ENCODE results near the gene FANCC.

The FANCC gene, protein sequence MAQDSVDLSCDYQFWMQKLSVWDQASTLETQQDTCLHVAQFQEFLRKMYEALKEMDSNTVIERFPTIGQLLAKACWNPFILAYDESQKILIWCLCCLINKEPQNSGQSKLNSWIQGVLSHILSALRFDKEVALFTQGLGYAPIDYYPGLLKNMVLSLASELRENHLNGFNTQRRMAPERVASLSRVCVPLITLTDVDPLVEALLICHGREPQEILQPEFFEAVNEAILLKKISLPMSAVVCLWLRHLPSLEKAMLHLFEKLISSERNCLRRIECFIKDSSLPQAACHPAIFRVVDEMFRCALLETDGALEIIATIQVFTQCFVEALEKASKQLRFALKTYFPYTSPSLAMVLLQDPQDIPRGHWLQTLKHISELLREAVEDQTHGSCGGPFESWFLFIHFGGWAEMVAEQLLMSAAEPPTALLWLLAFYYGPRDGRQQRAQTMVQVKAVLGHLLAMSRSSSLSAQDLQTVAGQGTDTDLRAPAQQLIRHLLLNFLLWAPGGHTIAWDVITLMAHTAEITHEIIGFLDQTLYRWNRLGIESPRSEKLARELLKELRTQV

DNA sequence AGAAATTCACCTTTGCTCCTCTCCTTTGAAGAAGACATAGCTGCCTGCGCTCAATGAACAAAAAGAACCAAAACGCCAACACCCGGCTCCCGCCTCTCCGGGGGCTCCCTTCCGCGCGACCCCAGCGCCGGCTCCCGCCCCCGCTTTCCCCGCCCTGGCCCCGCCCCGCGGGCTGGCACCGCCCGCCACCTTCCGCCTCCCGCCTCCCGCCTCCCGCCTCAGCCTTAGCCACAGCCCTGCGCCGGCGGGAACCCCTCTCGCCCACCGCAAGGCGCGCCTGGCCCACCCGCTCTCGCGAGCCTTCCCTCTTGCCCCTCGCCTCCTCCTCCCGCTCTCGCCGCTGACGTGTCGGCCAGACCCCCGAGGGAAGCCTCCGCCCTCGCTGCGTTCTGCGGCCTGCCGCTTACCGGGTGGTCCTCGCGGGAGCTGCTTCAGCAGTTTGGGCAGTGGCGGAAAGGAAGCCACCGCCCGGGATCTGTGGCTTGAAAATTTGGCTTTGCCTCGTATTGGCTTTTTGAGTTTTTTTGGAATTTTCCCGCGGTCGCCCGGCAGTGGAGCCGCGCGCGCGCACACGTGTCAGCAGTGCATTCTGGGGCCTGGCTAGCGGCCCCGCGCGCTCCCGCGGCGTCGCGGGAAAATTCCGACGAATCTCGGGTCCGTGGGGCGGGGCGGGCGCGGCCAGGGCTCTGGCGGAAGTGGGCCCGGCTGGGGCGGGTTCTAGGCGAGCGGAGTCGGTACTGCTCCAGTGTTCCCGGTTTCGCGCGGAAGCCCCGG is at the start of gene FANCC:
Gene FANCC, minus strand, starts transcription at position 591 of the 774 bp plus-strand sequence. CDS start 68,418 bp downstream, outside the sequence.
- DNase-seq (ENCODE audit: low read depth), result peak; percentile 67

DNA sequence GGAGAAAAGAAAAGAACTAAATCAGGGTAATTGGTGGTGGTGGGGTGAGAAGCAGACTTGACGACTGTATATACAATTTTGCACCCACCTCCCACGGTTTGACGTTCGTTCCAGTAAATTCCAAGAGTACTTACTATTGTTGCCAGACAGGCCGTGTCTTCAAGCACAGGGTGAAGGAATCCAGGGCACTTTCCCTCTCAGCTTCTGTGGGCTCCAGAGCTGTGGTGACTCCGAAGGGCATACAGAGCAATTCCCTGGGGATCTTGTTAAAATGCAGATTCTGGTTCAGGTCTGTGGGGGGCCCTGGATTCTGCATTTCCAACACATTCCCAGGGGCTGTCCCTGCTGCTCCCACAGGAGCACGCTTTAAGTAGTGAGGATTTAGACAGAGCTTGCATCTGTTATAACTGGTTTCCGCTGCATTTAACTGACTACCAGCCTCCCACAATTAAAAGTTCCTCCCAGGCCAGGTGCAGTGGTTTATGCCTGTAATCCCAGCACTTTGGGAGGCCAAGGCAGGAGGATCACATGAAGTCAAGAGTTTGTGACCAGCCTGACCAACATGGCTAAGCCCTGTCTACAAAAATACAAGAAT is 49.3 kb upstream of the FANCC start:
- DNase-seq (ENCODE audit: low read depth), result no peak

DNA sequence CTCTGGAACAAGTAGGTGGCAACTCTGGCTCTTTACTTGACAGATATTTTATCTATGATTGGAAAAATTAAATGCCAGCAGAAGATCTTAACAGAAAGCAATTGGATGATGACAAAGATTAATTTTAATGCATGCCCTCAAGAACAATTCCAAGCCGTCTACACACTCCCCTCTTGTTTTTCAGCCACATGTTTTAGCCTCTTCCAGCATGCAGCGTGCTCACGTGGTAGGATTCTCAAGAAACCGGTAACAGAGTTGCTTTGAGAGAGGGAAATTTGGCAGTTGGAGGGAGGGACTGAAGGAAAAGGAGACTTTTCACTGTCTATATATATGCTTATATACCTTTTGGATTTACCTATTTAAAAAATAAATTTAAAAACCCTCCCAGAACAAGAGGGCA is 48.3 kb upstream of the FANCC start:
- DNase-seq (ENCODE audit: low read depth), result no peak

DNA sequence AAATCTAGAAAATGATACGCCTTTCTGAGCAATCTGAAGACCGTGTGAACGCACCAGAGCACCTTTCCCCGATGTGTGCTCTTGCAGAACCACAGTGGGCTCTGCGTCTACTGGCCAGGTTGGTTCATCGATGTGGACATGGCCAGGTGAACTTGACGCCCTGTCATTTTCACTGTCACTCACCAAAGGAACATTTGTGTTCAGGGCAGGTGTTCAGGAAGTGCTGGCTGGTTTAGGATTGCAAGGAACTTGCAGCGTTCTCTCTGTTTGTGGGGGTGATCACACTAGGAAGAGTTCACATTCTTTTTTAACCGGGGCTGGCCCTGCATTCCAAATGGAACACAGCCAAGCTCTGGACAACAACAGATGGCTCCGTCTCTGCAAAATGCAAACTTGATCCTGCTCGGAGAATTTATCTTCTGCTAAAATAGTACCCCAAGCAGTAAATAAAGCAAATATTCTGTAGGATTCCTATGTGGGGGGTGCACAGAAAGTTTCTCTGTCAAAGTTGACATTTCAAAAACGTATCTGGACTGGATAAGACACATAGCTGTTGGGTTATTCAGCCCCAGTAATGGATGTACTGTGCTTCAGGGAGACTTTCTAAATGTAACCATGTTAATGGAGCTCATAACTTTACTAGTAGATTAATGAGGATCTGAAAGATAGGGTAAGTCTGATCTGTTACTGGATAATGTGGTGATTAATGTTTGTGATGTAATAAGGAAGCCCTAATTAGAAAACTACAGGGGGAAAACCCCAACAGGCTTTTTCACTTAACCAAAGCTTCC is 45.7 kb upstream of the FANCC start:
- no peak for DNase-seq (ENCODE audit: low read depth)

DNA sequence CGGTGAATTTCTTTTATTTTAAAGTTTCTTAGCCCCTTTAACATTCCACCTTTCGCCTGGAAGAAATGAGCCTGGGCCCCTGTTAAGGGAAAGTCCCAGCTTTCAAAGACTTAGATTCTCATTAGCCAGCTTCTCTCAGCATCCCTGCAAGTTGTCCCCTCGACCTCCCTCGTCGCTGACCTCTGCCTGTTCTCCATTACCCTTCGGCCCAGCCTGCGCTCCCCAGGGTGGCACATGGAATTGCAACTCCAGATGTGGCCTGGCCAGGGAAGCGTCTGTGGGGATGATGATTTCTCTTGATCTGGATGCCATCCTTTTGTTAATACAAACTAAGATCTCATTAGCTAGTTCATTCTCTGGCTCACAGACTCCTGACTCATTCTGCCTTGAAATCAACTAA is 43.4 kb upstream of the FANCC start:
- DNase-seq (ENCODE audit: low read depth), result no peak

DNA sequence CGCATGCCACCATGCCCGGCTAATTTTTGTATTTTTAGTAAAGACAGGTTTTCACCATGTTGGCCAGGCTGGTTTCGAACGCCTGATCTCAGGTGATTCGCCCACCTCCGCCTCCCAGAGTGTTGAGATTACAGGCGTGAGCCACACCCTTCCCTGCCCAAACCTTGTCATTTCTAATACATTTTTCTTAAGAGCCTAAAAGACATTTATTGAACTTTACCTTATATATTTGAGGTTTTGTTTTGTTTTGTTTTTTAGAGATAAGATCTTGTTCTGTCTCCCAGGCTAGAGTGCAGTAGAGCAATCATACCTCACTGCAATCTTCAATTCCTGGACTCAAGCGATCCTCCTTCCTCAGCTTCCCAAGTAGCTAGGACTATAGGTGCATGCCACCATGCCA is 39.8 kb upstream of the FANCC start:
- DNase-seq (ENCODE audit: low read depth), result no peak

DNA sequence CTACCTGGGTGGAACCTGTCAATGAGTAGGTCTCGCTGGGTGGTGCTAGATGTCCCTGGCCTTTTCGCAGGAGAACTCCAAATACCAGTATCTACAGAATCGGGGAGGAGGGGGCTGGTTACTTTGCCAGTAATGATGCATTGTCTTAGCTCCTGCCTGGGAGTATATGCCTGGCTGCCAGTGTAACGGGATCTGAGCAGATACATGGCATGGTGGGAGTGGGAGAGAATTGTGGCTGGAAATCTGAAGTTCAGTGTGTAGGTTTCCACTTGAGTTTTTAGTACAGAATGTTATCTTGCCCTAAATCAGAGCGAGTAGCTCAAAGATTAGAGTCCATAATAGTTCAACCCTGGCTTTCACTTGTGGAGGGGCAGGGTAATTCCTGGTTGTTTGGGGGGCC is 38.0 kb upstream of the FANCC start:
- no peak for DNase-seq (ENCODE audit: low read depth)

DNA sequence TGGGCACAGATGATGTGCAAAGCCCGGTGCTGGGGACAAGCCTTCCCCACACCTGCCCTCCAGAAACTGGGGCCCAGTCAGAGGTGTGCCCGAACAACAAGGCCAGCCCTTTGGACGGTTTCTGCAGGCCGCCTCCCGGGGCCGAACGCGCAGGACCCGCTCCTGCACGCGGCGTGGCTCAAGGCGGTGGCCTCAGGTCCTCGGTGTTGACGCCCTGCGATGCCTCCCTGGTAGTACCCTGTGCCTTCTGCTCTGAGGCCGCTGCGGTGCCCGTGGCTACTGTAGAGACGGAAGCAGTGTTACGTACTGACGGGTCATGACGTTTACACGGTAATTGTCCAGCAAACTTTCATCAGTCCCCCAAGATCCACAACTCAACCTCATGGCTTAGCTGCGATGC is 33.5 kb upstream of the FANCC start:
- no peak for DNase-seq (ENCODE audit: low read depth)

DNA sequence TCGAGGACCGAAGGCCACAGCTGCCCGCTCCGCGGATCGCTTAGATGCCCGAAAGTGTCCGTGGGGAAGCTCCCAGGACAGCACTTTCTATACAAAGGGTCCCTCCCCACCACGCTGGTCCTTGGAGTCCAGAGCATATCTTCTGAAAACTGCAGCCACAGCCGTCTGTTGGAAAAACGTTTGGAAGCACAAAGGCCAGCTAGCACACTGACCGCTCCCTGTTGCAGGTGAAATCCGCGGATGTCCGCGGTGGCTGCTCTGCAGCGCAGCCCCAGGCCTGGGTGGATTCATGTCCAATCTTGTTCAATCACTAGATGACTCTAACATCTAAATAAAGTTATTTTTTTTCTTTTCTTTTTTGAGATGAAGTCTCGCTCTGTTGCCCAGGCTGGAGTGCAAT is 32.8 kb upstream of the FANCC start:
- DNase-seq (ENCODE audit: low read depth), result no peak

DNA sequence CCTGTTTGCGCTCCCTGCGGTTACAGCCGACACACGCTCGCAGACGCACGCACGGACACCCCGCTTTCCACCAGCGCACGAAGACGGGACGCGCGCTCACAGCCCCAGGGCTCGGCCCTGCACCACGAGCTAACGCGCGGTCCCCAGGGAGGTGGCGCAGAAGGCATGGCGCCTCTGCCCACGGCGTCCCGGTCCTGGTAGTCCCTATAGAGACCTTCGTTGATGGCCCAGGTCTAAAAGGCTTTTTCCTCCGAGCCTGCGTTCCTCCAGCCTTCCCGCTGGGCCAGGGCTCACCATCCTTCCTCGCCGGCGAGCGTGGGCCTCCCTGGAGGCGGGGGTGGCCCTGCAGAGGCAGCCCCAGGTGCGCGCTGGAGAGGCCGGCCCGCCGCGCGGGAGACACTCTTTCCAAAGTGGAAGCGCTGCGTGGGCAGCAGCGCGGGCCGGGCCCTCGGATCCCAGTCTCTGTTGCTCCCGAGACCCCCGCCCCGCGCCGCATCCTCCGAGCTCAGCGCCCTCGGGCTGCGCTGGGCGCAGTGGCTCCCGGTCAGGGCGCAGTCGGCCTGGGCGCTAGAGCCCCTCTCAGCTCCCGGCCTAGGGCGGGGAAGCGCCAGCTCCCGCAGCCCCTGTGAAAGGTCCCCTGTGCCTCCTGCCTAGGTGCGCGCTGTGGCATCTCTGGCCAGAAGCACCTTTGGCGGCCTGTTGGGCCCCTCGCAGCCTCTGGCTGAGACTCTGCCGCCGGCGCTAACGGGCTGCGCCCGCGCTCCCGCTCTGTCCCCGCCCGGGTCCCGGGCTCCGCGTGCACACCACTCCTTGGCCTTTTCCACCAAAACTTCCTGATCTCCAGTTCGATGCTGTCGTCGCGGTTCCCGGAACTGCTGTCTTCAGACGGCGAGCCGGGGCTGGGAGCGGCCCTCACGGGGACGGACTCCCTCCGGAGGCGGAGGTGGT is 31.9 kb upstream of the FANCC start:
- DNase-seq (ENCODE audit: low read depth), result no peak

DNA sequence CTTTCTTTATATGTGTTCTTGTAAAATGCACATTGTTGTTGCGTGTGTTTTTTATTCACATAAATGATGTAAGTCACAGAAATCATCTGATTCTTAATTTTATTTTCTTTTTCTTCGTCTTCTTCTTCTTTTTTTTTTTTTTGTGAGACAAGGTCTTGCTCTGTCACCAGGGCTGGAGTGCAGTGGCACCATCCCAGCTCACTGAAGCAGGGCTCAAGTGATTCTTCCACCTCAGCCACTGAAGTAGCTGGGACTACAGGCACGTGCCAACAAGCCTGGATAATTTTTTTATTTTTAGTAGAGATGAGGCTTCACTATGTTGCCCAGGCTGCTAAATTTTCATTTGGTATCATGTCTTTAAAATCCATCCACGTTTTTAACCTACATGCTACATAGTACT is 28.5 kb upstream of the FANCC start:
- no peak for DNase-seq (ENCODE audit: low read depth)

DNA sequence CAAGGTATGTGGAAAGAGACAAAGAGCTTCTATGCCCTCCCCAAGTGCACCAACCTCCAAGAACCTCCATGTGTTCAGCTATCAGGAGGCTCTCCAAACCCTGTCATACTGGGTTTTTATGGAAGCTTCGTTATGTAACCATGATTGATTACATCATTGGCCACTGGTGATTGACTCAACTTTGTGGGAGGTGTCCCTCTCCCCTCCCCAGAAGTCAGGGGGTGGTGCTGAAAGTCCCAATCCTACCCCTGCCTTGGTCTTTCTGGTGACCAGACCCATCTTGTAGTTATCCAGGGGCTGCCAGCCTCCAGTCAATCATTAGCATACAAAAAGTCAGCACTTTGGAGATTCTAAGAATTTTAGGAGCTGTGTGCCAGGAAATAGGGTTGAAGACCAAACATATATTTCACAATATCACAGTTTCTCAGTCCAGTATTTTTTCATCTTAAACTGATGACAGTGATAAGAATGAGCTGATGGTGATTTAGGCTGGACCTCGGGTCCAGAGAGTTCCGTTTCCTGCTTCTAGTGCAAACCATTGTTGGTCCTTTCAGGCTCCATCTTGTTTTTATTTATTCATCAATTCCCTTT is 27.3 kb upstream of the FANCC start:
- no peak for DNase-seq (ENCODE audit: low read depth)

DNA sequence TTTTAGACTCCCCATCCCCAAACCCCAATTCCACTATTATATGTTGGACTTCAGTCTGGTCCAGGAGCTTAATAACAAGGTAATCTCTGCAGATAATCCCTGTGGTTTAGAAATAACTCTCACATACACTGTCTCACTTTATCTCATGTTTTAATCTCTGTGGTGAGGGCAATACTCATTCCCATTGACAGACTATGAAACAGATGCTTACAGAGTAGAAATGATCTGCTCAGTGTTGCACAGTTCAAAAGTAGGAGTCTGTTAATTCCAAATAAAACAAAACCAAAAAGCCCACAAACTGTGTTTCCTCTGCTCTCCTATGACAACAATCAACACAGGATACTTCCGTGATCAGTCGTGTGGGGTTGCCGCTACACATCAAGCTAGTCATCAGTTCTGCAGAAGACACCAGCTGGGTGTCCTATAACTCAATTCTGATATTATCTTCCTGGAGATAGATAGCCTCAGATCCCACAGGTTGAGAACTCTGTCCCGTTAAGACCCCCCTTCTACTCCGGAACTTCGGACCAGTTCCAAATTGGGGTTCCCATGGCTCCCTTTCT is 26.3 kb upstream of the FANCC start:
- no peak for DNase-seq (ENCODE audit: low read depth)

DNA sequence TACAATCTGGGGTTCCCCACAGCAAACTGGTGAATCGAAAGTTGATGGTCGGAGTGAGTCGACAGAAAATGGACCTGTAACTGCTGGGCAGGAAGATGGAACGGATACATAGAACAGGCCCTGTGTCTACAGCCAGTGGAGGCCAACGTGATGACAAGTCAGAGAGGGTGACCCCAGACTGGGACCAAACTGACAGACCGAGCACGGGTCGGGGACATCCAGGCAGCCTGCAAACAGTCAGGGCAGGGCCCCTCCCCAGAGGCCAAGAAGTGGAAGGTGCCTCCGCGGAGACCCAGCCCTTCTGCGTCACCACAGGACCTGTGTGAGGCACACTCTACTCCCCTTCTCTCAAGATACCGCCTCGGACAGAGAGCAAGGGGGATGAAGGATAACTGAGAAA is 25.1 kb upstream of the FANCC start:
- no peak for DNase-seq (ENCODE audit: low read depth)

DNA sequence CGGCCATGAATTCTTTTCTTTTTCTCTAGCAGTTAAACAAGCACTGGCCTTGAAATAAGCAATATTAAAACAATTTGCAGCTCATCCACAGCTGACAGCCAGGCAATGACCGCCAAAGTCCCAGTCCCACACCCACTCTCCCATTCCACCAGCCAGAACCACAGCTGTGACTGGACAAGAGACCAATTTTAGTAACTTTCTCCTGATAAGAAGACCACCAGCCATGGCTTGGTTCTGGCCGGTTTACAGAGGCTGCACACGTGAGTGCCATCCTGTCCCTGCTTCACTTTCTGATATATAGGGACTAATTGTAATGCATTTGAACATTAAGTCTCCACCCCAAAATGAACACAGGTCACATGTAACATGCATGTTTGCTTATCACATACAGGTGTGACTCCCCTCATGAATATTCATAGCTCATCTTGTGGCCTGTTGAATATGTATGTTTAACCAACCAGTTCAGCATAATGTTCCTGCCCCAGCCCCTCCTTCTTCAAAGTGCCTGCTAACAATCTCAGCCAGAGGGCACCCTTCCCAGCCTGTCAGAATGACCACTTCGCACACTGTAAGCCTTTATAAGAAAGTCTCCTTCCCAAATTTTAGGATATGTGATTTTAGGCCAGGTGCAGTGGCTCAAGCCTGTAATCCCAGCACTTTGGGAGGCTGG is 23.9 kb upstream of the FANCC start:
- DNase-seq (ENCODE audit: low read depth), result no peak

DNA sequence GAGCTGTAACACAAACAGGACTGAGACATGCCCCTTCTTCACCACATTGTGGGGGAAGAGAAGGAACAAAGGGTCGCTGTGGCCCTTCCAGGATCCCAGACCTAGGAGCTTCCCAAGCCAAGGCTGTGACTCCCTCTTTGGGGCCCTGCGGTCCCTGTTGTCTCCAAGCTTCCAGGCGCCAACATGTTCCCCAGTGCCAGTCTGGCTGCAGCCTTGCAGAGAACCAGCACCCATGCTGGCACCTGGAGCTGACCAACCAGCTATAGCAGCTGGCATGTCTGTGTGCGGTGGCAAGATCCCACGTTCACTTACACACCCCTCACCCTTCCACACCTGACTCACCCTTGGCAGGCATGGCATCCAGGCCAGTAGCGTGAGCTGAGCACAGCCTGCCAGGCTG is 20.7 kb upstream of the FANCC start:
- DNase-seq (ENCODE audit: low read depth), result no peak

DNA sequence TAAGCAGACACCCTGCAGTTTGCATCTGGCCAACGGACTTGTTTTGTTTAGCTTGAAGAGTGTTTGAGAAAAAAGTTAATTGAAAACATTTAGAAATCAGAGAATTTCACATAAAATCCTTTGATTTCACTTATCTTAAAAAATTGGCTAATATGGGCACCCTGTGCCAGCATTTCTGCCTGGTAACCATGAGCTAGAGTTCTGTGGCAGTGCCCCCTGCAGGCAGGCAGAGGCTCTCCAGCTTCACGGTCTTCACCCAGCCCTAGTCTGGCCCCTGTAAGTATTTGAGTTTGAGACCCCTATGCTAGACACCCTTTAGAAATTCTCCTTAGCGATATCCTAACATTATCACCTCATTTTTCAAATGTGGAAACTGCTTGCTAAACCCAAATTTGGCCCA is 18.8 kb upstream of the FANCC start:
- peak; percentile 9 for DNase-seq (ENCODE audit: low read depth)

DNA sequence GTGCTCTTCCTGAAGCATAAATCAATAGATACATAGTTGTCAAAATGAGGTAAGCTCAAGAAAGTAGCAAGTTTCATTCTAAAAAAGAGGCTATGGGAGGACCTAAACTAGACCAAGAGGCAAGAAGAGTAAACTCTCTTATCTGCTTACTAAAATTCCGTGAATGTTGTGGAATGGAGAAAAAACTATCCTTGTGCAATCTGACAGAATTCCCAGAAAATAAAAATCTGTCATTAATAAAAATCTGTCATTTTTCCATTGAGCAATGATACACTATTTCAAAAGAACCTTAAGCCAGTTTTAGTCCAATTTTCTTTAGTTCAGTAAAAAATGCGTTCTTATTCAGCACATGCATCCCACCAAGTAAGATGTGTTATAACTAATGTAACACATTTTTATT is 15.9 kb upstream of the FANCC start:
- no peak for DNase-seq (ENCODE audit: low read depth)

DNA sequence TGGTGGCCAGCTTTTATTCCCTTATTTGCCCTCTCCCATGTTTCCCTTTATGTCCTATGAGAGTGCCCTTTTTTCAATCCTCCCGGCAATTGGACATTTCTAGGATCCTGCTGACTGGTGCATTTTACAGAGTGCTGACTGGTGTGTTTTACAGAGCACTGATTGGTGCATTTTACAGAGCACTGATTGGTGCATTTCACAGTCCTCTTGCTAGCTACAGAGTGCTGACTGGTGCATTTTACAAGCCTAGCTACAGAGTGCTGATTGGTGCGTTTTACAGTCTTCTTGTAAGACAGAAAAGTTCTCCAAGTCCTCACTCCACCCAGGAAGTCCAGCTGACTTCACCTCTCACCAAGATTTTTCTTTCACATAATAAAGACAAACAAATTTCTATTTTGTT is 15.4 kb upstream of the FANCC start:
- no peak for DNase-seq (ENCODE audit: low read depth)
